Spleen (tissue), 11 donors: ENCODE results near the gene ICOS. TPM values are rescaled to one million over a fixed set of nuclear protein-coding genes. Genes with fewer than 3 reads are reported as not detected.

Experiments
- DNase-seq: peaks from one replicate; pipeline ENCODE4 v3.0.0-alpha.2; 2020
- H3K27ac ChIP-seq, 8 donors: fragments of 200-600 bp; sonication (generic) in 7 of 8; 1 replicate in 4 of 8; 2 replicates in 4 of 8; pipeline versions ENCODE4 v1.5.0 to v1.8.0; 2016 to 2021; ENCODE audit warnings: inconsistent platforms in 4 of 8, mild to moderate bottlenecking in 4 of 8, moderate library complexity in 1 of 8
- H3K27me3 ChIP-seq, 7 donors: fragments of 200-600 bp; sonication (generic) in 6 of 7; replicated peaks in 1 of 7; 1 replicate in 4 of 7; 2 replicates in 3 of 7; pipeline versions ENCODE4 v1.5.0 to v1.8.0; 2016 to 2021; ENCODE audit warnings: inconsistent platforms in 3 of 7, mild to moderate bottlenecking in 1 of 7
- H3K36me3 ChIP-seq, 6 donors: fragments of 200-600 bp; sonication (generic) in 5 of 6; 1 replicate in 4 of 6; 2 replicates in 2 of 6; pipeline versions ENCODE4 v1.5.0 to v1.8.0; 2016 to 2021; ENCODE audit warnings: inconsistent platforms in 2 of 6
- H3K4me1 ChIP-seq, 6 donors: fragments of 200-600 bp; sonication (generic) in 5 of 6; 1 replicate in 3 of 6; 2 replicates in 3 of 6; pipeline versions ENCODE4 v1.5.0 to v1.8.0; 2016 to 2021; ENCODE audit warnings: inconsistent platforms in 3 of 6
- H3K4me3 ChIP-seq, 8 donors: fragments of 200-600 bp; sonication (generic) in 7 of 8; 1 replicate in 4 of 8; 2 replicates in 4 of 8; pipeline versions ENCODE4 v1.5.0 to v1.8.0; 2016 to 2021; ENCODE audit warnings: inconsistent platforms in 4 of 8, mild to moderate bottlenecking in 4 of 8, moderate library complexity in 2 of 8
- H3K9me3 ChIP-seq, 8 donors: fragments of 200-600 bp; sonication (generic) in 7 of 8; 1 replicate in 4 of 8; 2 replicates in 4 of 8; pipeline versions ENCODE4 v1.5.0 to v1.8.0; 2016 to 2021; ENCODE audit warnings: inconsistent platforms in 4 of 8
- POLR2A ChIP-seq, 3 donors: fragments of 450-650 bp; IDR thresholded peaks; one replicate each; pipeline ENCODE4 v1.5.1; 2017; ENCODE audit warnings: antibody characterized with exemption in 3 of 3, mild to moderate bottlenecking in 1 of 3
- POLR2AphosphoS5 ChIP-seq, 3 donors: sonication (generic); formaldehyde crosslinking; IDR thresholded peaks; one replicate each; pipeline ENCODE4 v1.5.1; 2017; ENCODE audit warnings: antibody characterized with exemption in 3 of 3
- WGBS, 5 donors: extraction: QIAGEN DNeasy Blood & Tissue Kit in 3 of 5; methylation state at CpG; one replicate each; pipeline versions ENCODE4 v1.1.5 to v1.1.7; 2013 to 2018; 5-methylcytosine and 5-hydroxymethylcytosine counted together
- intact Hi-C: fragments of 100-400 bp; cut with DNase I; formaldehyde crosslinking; loops from one replicate; pipeline ENCODE4 v1.15.0; 2023; ENCODE audit warnings: low total_unique reads
- polyA plus RNA-seq, 3 donors: library from polyadenylated mRNA; stranded (reverse); fragments of 200-250 nt; gene quantifications; one replicate each; pipeline ENCODE4 v1.2.1, GENCODE V29; 2013
- total RNA-seq, 7 donors: library from RNA; depleted of rRNA in 3 of 7; stranded (reverse); fragments of >200 nt in 3 of 7; fragmentation: NEBNext Ultra II Directional in 4 of 7; extraction: Animal tissue kit (Norgen Biotek cat#: 25700) in 4 of 7; gene quantifications; one replicate each; pipeline versions ENCODE4 v1.1.0 to v1.2.1, GENCODE V29; 2016 to 2021
- TF ChIP-seq, protein P1 (sequence below), 11 experiments: fragments of 200-600 bp in 7 of 11; fragments of 450-650 bp in 4 of 11; sonication (generic) in 4 of 11; IDR thresholded peaks in 8 of 11; conservative IDR thresholded peaks in 3 of 11; 1 replicate in 7 of 11; 2 replicates in 4 of 11; pipeline versions ENCODE4 v1.4.0 to v1.8.0; 2016 to 2021; ENCODE audit warnings: antibody characterized with exemption in 11 of 11, inconsistent platforms in 4 of 11, mild to moderate bottlenecking in 1 of 11
- donor health status: healthy with polysubstance abuse.
- donor health status: DM: no; HTN: no; CAD: no; lungs with moderate emphysema.
- donor health status: DM: no; HTN: no; CAD: no.
- donor health status: Bipolar disorder and iron deficiency.
- donor health status: healthy.
- donor health status: DM: no; HTN: no; CAD: no.
- donor health status: DM: yes; HTN: yes; CAD: no.

ICOS gene
- total and polyA plus RNA-seq, 10 donors: 1.2 to 5.0 (median 3.6) TPM

DNA sequence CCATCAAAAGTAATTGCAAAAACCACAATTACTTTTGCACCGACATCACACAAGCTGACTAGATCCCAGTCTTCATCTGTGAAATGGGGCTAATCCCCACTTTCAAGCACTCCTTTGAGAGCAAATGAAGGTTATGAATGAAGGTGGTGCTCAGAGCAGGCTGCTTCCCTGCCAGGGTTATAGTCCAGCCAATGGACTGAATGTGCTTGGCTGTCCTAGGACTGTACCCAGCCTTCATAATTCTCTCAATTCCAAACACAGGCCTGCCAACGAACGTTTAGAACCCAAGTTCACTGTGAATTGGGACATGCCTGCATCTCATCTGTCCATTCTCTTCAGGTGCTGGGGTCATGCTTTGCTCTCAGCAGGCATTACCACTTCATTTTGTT, 27.8 kb upstream of the ICOS start:
- Histone ChIP-seq H3K9me3 (peaks cover 0 to 3% (median 0%) of the 10 kb centered on the region in 8 donors), H3K36me3 (no peaks in the 10 kb centered on the region), H3K4me1 (peaks cover 0 to 23% (median 15%) of the 10 kb centered on the region in 6 donors), H3K27me3 (no peaks in the 10 kb centered on the region), H3K27ac (peak overlapping the region in 6 of 8 donors; percentile 38 to 68 (median 58)), H3K4me3 (peak overlapping the region in 2 of 8 donors; percentile 37 to 51)
- DNase-seq: no peak
- TF ChIP-seq POLR2AphosphoS5 (IDR thresholded peaks at IDR 0.05) (no peak), POLR2A (IDR thresholded peaks at IDR 0.05) (no peak)
- TF ChIP-seq, protein P1, sequence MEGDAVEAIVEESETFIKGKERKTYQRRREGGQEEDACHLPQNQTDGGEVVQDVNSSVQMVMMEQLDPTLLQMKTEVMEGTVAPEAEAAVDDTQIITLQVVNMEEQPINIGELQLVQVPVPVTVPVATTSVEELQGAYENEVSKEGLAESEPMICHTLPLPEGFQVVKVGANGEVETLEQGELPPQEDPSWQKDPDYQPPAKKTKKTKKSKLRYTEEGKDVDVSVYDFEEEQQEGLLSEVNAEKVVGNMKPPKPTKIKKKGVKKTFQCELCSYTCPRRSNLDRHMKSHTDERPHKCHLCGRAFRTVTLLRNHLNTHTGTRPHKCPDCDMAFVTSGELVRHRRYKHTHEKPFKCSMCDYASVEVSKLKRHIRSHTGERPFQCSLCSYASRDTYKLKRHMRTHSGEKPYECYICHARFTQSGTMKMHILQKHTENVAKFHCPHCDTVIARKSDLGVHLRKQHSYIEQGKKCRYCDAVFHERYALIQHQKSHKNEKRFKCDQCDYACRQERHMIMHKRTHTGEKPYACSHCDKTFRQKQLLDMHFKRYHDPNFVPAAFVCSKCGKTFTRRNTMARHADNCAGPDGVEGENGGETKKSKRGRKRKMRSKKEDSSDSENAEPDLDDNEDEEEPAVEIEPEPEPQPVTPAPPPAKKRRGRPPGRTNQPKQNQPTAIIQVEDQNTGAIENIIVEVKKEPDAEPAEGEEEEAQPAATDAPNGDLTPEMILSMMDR (IDR thresholded peaks at IDR 0.05 in 8 of 11, conservative IDR thresholded peaks at IDR 0.05 in 3 of 11): no peak
- intact Hi-C loops: loop anchor here (10.0 kb wide), 1 partner anchor 1334 kb away; no protein-coding TSS in a partner anchor
- 42 to 71% (median 55%) methylated on average over 3 of the region's 3 CpGs for WGBS, 5 donors

DNA sequence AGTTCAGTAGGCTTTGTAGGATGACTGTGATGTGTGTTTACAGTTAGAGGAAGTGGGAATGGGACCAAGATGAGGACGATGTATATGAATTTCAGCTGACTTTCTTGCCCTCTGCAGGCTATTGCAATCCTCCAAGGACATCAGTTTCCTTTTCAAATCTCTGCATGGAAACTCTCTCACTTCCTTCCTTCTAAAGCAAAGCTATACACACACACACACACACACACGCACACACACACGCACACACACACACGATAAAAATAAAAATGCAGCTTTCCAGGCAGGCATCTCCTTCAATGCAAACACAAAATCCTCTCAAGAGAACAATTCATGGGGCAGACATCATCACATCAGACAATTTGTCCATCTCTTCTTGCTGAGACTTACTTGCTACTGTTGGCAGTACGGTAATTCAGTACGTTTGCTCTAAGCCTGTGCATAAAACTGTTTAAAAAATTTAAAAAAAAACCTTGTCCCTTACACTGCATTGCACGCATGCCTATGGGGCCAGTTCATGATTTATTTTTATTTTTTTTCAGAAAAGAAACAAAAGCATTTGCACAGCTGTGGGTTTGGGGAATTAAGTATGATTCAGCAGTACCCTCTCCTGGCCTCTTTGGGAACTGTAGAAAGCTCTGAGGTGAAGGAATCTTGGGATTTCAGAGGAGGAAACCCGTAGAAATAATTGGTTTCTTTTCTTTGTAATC, 27.1 kb upstream of the ICOS start:
- no peaks in the 10 kb centered on the region for H3K27me3 ChIP-seq
- H3K9me3 ChIP-seq: no peaks in the 10 kb centered on the region
- H3K4me1 ChIP-seq: peaks cover 0 to 28% (median 17%) of the 10 kb centered on the region in 6 donors
- peak overlapping the region in 3 of 8 donors; percentile 21 to 51 (median 37) for H3K4me3 ChIP-seq
- WGBS, 5 donors: 16 to 20% (median 18%) methylated on average over 8 of the region's 8 CpGs
- intact Hi-C loops: loop anchor here (10.0 kb wide), 1 partner anchor 1335 kb away; no protein-coding TSS in a partner anchor
- H3K27ac ChIP-seq: peak overlapping the region in 7 of 8 donors; percentile 18 to 68 (median 54)
- no peak for DNase-seq
- H3K36me3 ChIP-seq: no peaks in the 10 kb centered on the region
- TF ChIP-seq POLR2A (IDR thresholded peaks at IDR 0.05) (no peak), POLR2AphosphoS5 (IDR thresholded peaks at IDR 0.05) (no peak)
- TF ChIP-seq, protein P1 (IDR thresholded peaks at IDR 0.05 in 8 of 11, conservative IDR thresholded peaks at IDR 0.05 in 3 of 11): peak; percentile 25 to 81 (median 66)

DNA sequence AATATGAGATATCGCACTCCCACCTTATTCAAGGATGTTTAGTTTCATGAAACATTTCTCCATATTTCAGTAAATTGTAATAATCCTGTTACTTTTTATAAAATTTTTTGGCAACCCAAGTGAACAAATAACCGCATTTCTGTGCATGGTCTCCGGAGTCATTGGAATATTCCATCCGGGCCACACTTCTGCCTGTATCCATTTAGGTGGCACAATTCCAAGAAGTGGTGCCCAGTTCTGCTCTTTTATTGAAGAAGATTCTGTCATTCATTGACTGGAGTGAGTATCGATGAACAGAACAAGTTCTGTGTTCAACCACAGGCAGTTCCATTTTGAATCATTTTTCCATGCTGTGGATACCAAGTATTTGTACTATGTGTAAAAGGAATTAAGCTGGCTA, 26.6 kb upstream of the ICOS start:
- H3K9me3 ChIP-seq: no peaks in the 10 kb centered on the region
- DNase-seq: no peak
- intact Hi-C loops: loop anchor here (10.0 kb wide), 2 partner anchors 425 to 1335 kb away; no protein-coding TSS in a partner anchor
- no peaks in the 10 kb centered on the region for H3K36me3 ChIP-seq
- H3K27ac ChIP-seq: peak overlapping the region in 2 of 8 donors; percentile 14 to 67
- 50 to 79% (median 61%) methylated on average over 5 of the region's 5 CpGs for WGBS, 5 donors
- H3K4me1 ChIP-seq: peaks cover 0 to 33% (median 17%) of the 10 kb centered on the region in 6 donors
- no peaks in the 10 kb centered on the region for H3K27me3 ChIP-seq
- peak overlapping the region in 2 of 8 donors; percentile 37 to 51 for H3K4me3 ChIP-seq
- no peak for TF ChIP-seq POLR2AphosphoS5 (IDR thresholded peaks at IDR 0.05)
- TF ChIP-seq, protein P1 (IDR thresholded peaks at IDR 0.05 in 8 of 11, conservative IDR thresholded peaks at IDR 0.05 in 3 of 11): peak in 1 of 11 experiments; percentile 6

DNA sequence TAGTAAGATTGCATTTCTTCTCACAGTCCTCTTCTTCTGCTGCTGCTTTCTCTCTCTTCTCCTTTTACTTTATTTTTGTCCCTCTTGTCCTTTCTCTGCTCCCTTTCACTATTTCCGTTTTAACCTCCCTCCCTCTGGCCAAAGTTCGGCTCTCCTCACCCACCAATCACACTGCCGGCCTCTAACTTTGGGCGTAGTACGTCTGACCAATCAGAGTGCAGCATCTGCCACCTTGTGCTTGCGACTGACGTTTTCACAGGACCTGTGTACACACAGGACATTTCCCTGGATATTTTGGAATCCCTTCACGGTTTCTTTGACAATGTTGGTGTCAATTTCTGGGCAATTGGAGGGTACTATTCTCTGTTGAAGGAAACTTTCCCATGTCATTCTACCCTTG, 22.6 kb upstream of the ICOS start:
- Histone ChIP-seq H3K27me3 (no peaks in the 10 kb centered on the region), H3K4me1 (peaks cover 0 to 29% (median 12%) of the 10 kb centered on the region in 6 donors), H3K9me3 (no peaks in the 10 kb centered on the region), H3K27ac (no peak overlapping the region), H3K36me3 (no peaks in the 10 kb centered on the region), H3K4me3 (no peak overlapping the region)
- WGBS, 5 donors: 81 to 91% (median 86%) methylated on average over 8 of the region's 8 CpGs
- TF ChIP-seq POLR2A (IDR thresholded peaks at IDR 0.05) (no peak), POLR2AphosphoS5 (IDR thresholded peaks at IDR 0.05) (no peak)
- TF ChIP-seq, protein P1 (IDR thresholded peaks at IDR 0.05 in 8 of 11, conservative IDR thresholded peaks at IDR 0.05 in 3 of 11): no peak
- no peak for DNase-seq
- intact Hi-C loops: loop anchor here (10.0 kb wide), 1 partner anchor 429 kb away; no protein-coding TSS in a partner anchor
